GM12878 (cell line): ENCODE results near the gene PIGL. TPM values are rescaled to one million over a fixed set of nuclear protein-coding genes. Genes with fewer than 3 reads are reported as not detected.

Experiments
- ATAC-seq: fragments of 200-7000 bp; cut with Tn5 transposase; 3 replicates; pipeline ENCODE4 v1.9.1; 2020; ENCODE audit warnings: mild to moderate bottlenecking, moderate library complexity
- BruUV-seq: library from RNA; stranded (reverse); fragments of 400-500 nt; replicated peaks from 2 replicates; lab custom pipeline; 2021; lab: Mats Ljungman, UMichigan
- CTCF ChIA-PET: fragments of 300-600 bp; sonication (Branson Sonifier 250); formaldehyde crosslinking; extraction: SDS; loops from one replicate; lab custom pipeline; 2021; ENCODE audit warnings: inconsistent platforms; lab: Yijun Ruan, JAX
- POLR2A ChIA-PET: fragments of 350-600 bp; formaldehyde crosslinking; extraction: SDS; loops from one replicate; lab custom pipeline; 2021; ENCODE audit warnings: inconsistent platforms; lab: Charles Lee
- RAD21 ChIA-PET: fragments of 300-600 bp; sonication (Branson Sonifier 250); formaldehyde crosslinking; loops from one replicate; lab custom pipeline; 2023; ENCODE audit warnings: antibody characterized with exemption; ENCODE audit not compliant: unreplicated experiment; lab: Charles Lee
- SMC1A ChIA-PET: fragments of 300-600 bp; sonication (Branson Sonifier 250); formaldehyde crosslinking; loops from one replicate; lab custom pipeline; 2023; ENCODE audit not compliant: unreplicated experiment, uncharacterized antibody; lab: Charles Lee
- DNase-seq: peaks from one replicate; pipeline ENCODE4 v3.0.0-alpha.2; 2011; ENCODE audit warnings: low read depth, low spot score
- FAIRE-seq: peaks from 3 replicates; lab custom pipeline; 2011; peaks lifted over from hg19 to GRCh38; lab: Jason Lieb, UNC
- H2AFZ ChIP-seq: 2 replicates; pipeline ENCODE4 v1.6.0; 2011; ENCODE audit warnings: low read depth, low read length, control low read depth; ENCODE audit not compliant: control insufficient read depth
- H3K27ac ChIP-seq: 2 replicates; pipeline ENCODE4 v1.5.1; 2011; ENCODE audit warnings: control low read depth; ENCODE audit not compliant: control insufficient read depth, insufficient read depth
- H3K27me3 ChIP-seq, 2 experiments: replicated peaks in 1 of 2; 2 replicates each; pipeline versions ENCODE4 v1.6.0 to v1.6.1; 2011; ENCODE audit warnings: low read length in 1 of 2; ENCODE audit not compliant: control insufficient read depth in 2 of 2, insufficient read depth in 2 of 2
- H3K36me3 ChIP-seq, 2 experiments: 2 replicates each; pipeline ENCODE4 v1.5.1; 2011; ENCODE audit warnings: low read length in 1 of 2; ENCODE audit not compliant: control insufficient read depth in 2 of 2, insufficient read depth in 2 of 2
- H3K4me1 ChIP-seq: 2 replicates; pipeline ENCODE4 v1.6.1; 2011; ENCODE audit warnings: mild to moderate bottlenecking, low read length, moderate library complexity, mixed read lengths; ENCODE audit not compliant: control insufficient read depth, insufficient read depth
- H3K4me2 ChIP-seq: 2 replicates; pipeline ENCODE4 v1.6.0; 2011; ENCODE audit warnings: control low read depth; ENCODE audit not compliant: control insufficient read depth, insufficient read depth
- H3K4me3 ChIP-seq: fragments of 200-600 bp; sonication (generic); 2 replicates; pipeline ENCODE4 v1.5.1; 2016
- H3K79me2 ChIP-seq: 2 replicates; pipeline ENCODE4 v1.6.0; 2011; ENCODE audit warnings: low read length; ENCODE audit not compliant: control insufficient read depth, insufficient read depth
- H3K9ac ChIP-seq: 2 replicates; pipeline ENCODE4 v1.8.0; 2011; ENCODE audit warnings: low read length, control low read depth, mixed read lengths; ENCODE audit not compliant: control insufficient read depth, insufficient read depth
- H3K9me3 ChIP-seq: replicated peaks from 3 replicates; pipeline ENCODE4 v1.5.1; 2011; ENCODE audit warnings: mild to moderate bottlenecking, low read length; ENCODE audit not compliant: control insufficient read depth, insufficient read depth
- H4K20me1 ChIP-seq: 2 replicates; pipeline ENCODE4 v1.6.0; 2011; ENCODE audit not compliant: control insufficient read depth, insufficient read depth
- BMI1 ChIP-seq: fragments of 450-650 bp; IDR thresholded peaks from 2 replicates; pipeline ENCODE4 v1.6.1; 2016; ENCODE audit warnings: mild to moderate bottlenecking, moderate library complexity, borderline replicate concordance
- CBFB ChIP-seq: IDR thresholded peaks from 2 replicates; pipeline ENCODE4 v1.6.1; 2016; ENCODE audit warnings: antibody characterized with exemption, low read depth
- GABPA ChIP-seq: IDR thresholded peaks from 2 replicates; pipeline ENCODE4 v1.6.1; 2014; ENCODE audit warnings: antibody characterized with exemption, low read depth, mild to moderate bottlenecking, inconsistent platforms
- HDAC2 ChIP-seq: fragments of 200-600 bp; sonication (generic); IDR thresholded peaks from 2 replicates; pipeline ENCODE4 v1.6.1; 2017
- KLF5 ChIP-seq: fragments of 450-650 bp; IDR thresholded peaks from 2 replicates; pipeline ENCODE4 v1.6.1; 2014; ENCODE audit warnings: mild to moderate bottlenecking; ENCODE audit not compliant: partially characterized antibody
- LARP7 ChIP-seq: fragments of 450-650 bp; IDR thresholded peaks from 2 replicates; pipeline ENCODE4 v1.6.1; 2017; ENCODE audit warnings: mild to moderate bottlenecking
- MTA3 ChIP-seq: IDR thresholded peaks from 2 replicates; pipeline ENCODE4 v1.6.1; 2012; ENCODE audit warnings: low read length, inconsistent platforms, borderline replicate concordance
- NRF1 ChIP-seq: conservative IDR thresholded peaks from 2 replicates; pipeline ENCODE4 v1.6.1; 2011; ENCODE audit warnings: mild to moderate bottlenecking, low read depth, low read length, improper control_type of control experiment
- RAD21 ChIP-seq: IDR thresholded peaks from 2 replicates; pipeline ENCODE4 v1.6.1; 2011; ENCODE audit warnings: mild to moderate bottlenecking, low read depth, low read length, moderate library complexity; ENCODE audit not compliant: insufficient read depth
- RBBP5 ChIP-seq: fragments of 200-600 bp; sonication (generic); conservative IDR thresholded peaks from 2 replicates; pipeline ENCODE4 v1.6.1; 2016
- RCOR1 ChIP-seq: conservative IDR thresholded peaks from 2 replicates; pipeline ENCODE4 v1.6.1; 2012; ENCODE audit warnings: low read depth, low read length, improper control_type of control experiment
- TCF12 ChIP-seq: IDR thresholded peaks from 2 replicates; pipeline ENCODE4 v1.6.1; 2011; ENCODE audit warnings: low read depth, mild to moderate bottlenecking, low read length
- TCF3 ChIP-seq: IDR thresholded peaks from 2 replicates; pipeline ENCODE4 v1.6.1; 2012; ENCODE audit warnings: low read depth, mild to moderate bottlenecking, low read length, borderline replicate concordance; ENCODE audit not compliant: insufficient read depth
- USF1 ChIP-seq: IDR thresholded peaks from 2 replicates; pipeline ENCODE4 v1.6.1; 2011; ENCODE audit warnings: borderline replicate concordance, low read depth, mild to moderate bottlenecking, moderate library complexity, mixed read lengths, low read length; ENCODE audit not compliant: insufficient read depth; ENCODE audit errors: extremely low read length
- ZNF207 ChIP-seq: fragments of 450-650 bp; IDR thresholded peaks from 2 replicates; pipeline ENCODE4 v1.6.1; 2014; ENCODE audit warnings: antibody characterized with exemption, mild to moderate bottlenecking, borderline replicate concordance
- ZNF217 ChIP-seq: fragments of 450-650 bp; IDR thresholded peaks from 2 replicates; pipeline ENCODE4 v1.6.1; 2017; ENCODE audit warnings: antibody characterized with exemption, mild to moderate bottlenecking
- WGBS: methylation state at CpG from one replicate; pipeline ENCODE4 v1.1.6; 2016; ENCODE audit warnings: low lambda C conversion rate; ENCODE audit not compliant: insufficient replicate concordance, insufficient coverage; ENCODE audit errors: missing lambda C conversion rate; 5-methylcytosine and 5-hydroxymethylcytosine counted together
- in situ Hi-C: fragments of 300-500 bp; cut with MboI; formaldehyde crosslinking; loops from 9 replicates; pipeline ENCODE4 v1.14.3; 2018; ENCODE audit warnings: mixed read lengths
- intact Hi-C: fragments of 100-400 bp; cut with micrococcal nuclease; formaldehyde crosslinking; loops from one replicate; pipeline ENCODE4 v1.14.2; 2022; ENCODE audit not compliant: unreplicated experiment
- polyA plus RNA-seq, 11 experiments: library from polyadenylated mRNA; depleted of rRNA in 4 of 11; unstranded in 6 of 11; stranded (reverse) in 5 of 11; fragments of >200 nt; fragmentation: Nextera tagmentation in 4 of 11; fragmentation: Illumina TruSeq in 1 of 11; extraction: Ambion mirVana in 4 of 11; extraction: Trizol in 1 of 11; gene quantifications; 1 replicate in 1 of 11; 2 replicates in 10 of 11; pipeline versions ENCODE4 v1.2.1 to v1.2.3, GENCODE V29; 2011 to 2016; ENCODE audit warnings: inconsistent platforms in 2 of 11, missing spikeins in 2 of 11, low read depth in 1 of 11
- total RNA-seq, 4 experiments: library from RNA; depleted of rRNA in 3 of 4; stranded (reverse); fragments of >200 nt in 3 of 4; fragmentation: Illumina TruSeq in 1 of 4; extraction: Trizol in 1 of 4; gene quantifications; 2 replicates each; pipeline versions ENCODE4 v1.2.1 to v1.2.3, GENCODE V29; 2013 to 2021

The PIGL gene
- total and polyA plus RNA-seq, 10 of the 15 experiments (the other 5 are each of a cell fraction or from before 2014, with no cell fraction given): 25.9 to 52.5 (median 30.2) TPM

GRCh38 chr17:16302856-16303255, 85.8 kb downstream of the PIGL start:
- POLR2A ChIA-PET: interaction anchor here (0.6 to 2.1 kb wide), 4 partner anchors 13 to 78 kb away, joined by 3 to 8 read pairs (median 4); partner anchors contain the start of gene UBB
- Histone ChIP-seq H3K4me3 (no peak overlapping the region), H2AFZ (no peak overlapping the region), H3K4me2 (no peak overlapping the region), H3K27ac (no peak overlapping the region), H3K79me2 (no peaks in the 10 kb centered on the region), H3K9me3 (no peaks in the 10 kb centered on the region), H3K4me1 (no peaks in the 10 kb centered on the region), H3K9ac (no peak overlapping the region), H3K36me3 (no peaks in the 10 kb centered on the region; a peak in 1 of 4 replicates), H4K20me1 (no peaks in the 10 kb centered on the region), H3K27me3 (no peaks in the 10 kb centered on the region)
- no peak for FAIRE-seq
- intact Hi-C loops: no loop called here
- CTCF ChIA-PET: interaction anchor here (1.4 to 5.4 kb wide), 5 partner anchors 9 to 219 kb away, joined by 3 to 37 read pairs (median 8); no protein-coding TSS in a partner anchor
- SMC1A ChIA-PET: interaction anchor here (0.8 to 3.4 kb wide), 4 partner anchors 8 to 23 kb away, joined by 3 to 16 read pairs (median 5); no protein-coding TSS in a partner anchor
- RAD21 ChIA-PET: interaction anchor here (1.1 kb wide), 1 partner anchor 61 kb away, joined by 3 read pairs; no protein-coding TSS in a partner anchor
- ATAC-seq: no peak
- no TSS peak for BruUV-seq
- in situ Hi-C loops: no loop called here
- TF ChIP-seq MTA3: no peak
- TF ChIP-seq NRF1: no peak
- no peak for TF ChIP-seq ZNF207
- no peak for TF ChIP-seq CBFB
- no peak for TF ChIP-seq TCF3
- no peak for TF ChIP-seq BMI1
- TF ChIP-seq USF1: no peak
- no peak for TF ChIP-seq RBBP5
- TF ChIP-seq ZNF217: no peak
- no peak for TF ChIP-seq TCF12
- TF ChIP-seq GABPA: no peak
- TF ChIP-seq KLF5: no peak
- TF ChIP-seq RAD21: no peak
- no peak for TF ChIP-seq LARP7
- TF ChIP-seq RCOR1: no peak
- TF ChIP-seq HDAC2: no peak
- WGBS: 83% methylated on average over 4 of the region's 4 CpGs
- no peak for DNase-seq
